Measurements from ENCODE around the gene TOP1. TPM values are rescaled to one million over a fixed set of nuclear protein-coding genes. Genes with fewer than 3 reads are reported as not detected.

The TOP1 gene
- total RNA-seq, 2 experiments from 2014 or later = 37.6 to 41.7 TPM

DNA sequence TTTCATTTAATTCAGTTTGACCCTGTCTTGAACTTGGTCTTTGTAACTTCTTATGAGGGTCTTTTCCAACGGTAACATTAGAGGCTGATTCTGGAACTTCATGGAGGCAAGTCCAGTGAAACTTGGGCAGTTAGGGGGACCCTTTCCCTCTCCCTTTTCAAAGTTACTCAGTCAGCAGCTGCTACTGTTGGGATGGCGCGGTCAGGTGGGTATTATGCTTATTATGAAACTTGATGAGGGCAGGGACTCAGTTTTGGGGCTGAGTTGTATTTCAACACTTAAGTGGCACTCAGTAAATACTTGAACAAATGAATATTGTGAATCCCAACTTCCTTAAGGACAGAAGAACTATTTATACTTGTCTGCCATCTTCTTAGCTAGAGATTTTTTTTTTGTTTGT is 20.8 kb downstream of the TOP1 start:
- ATAC-seq (ENCODE audit: poor library complexity) = no peak
- POLR2A ChIA-PET = interaction anchor here (1.0 to 2.3 kb wide), 4 partner anchors 11 to 108 kb away, joined by 3 to 5 read pairs (median 4); no protein-coding TSS in a partner anchor
- Mint-ChIP-seq H3K36me3 (ENCODE audit: low read depth) (peaks cover 5% of the 10 kb centered on the region), H3K9me3 (no peaks in the 10 kb centered on the region), H3K27me3 (no peaks in the 10 kb centered on the region), H3K4me3 (peak overlapping the region; percentile 80), H3K4me1 (ENCODE audit: low read depth) (peaks cover 98% of the 10 kb centered on the region), H3K27ac (no peak overlapping the region)
- H3K27me3 ChIP-seq (ENCODE audit: control insufficient read depth in 1 of 2, insufficient read depth in 2 of 2, low read length in 2 of 2) = no peaks in the 10 kb centered on the region
- TF ChIP-seq, protein P1, sequence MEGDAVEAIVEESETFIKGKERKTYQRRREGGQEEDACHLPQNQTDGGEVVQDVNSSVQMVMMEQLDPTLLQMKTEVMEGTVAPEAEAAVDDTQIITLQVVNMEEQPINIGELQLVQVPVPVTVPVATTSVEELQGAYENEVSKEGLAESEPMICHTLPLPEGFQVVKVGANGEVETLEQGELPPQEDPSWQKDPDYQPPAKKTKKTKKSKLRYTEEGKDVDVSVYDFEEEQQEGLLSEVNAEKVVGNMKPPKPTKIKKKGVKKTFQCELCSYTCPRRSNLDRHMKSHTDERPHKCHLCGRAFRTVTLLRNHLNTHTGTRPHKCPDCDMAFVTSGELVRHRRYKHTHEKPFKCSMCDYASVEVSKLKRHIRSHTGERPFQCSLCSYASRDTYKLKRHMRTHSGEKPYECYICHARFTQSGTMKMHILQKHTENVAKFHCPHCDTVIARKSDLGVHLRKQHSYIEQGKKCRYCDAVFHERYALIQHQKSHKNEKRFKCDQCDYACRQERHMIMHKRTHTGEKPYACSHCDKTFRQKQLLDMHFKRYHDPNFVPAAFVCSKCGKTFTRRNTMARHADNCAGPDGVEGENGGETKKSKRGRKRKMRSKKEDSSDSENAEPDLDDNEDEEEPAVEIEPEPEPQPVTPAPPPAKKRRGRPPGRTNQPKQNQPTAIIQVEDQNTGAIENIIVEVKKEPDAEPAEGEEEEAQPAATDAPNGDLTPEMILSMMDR (IDR thresholded peaks at IDR 0.05) = no peak
- intact Hi-C loops (cut with DNase I, micrococcal nuclease) = loop anchor here in 1 of 2 experiments (2.0 to 5.0 kb wide), 3 partner anchors 21 to 59 kb away; partner anchors contain the start of gene TOP1
- CTCF ChIA-PET = interaction anchor here (0.8 to 2.2 kb wide), 2 partner anchors 19 to 24 kb away, joined by 4 to 5 read pairs; no protein-coding TSS in a partner anchor
- H3K36me3 ChIP-seq (ENCODE audit: insufficient read depth, low read length) = no peaks in the 10 kb centered on the region
- DNase-seq = no peak
- peaks cover 56% of the 10 kb centered on the region for H3K4me1 ChIP-seq (ENCODE audit: insufficient read depth, low read length)
- H3K27ac ChIP-seq (ENCODE audit: low read depth in 1 of 2, low read length in 2 of 2) = peak overlapping the region in 1 of 2 donors; percentile 19
- no peak overlapping the region for H3K4me3 ChIP-seq (ENCODE audit: low read length)
- H3K9me3 ChIP-seq (ENCODE audit: control insufficient read depth in 1 of 2, insufficient read depth in 1 of 2, low read length in 2 of 2) = no peaks in the 10 kb centered on the region

DNA sequence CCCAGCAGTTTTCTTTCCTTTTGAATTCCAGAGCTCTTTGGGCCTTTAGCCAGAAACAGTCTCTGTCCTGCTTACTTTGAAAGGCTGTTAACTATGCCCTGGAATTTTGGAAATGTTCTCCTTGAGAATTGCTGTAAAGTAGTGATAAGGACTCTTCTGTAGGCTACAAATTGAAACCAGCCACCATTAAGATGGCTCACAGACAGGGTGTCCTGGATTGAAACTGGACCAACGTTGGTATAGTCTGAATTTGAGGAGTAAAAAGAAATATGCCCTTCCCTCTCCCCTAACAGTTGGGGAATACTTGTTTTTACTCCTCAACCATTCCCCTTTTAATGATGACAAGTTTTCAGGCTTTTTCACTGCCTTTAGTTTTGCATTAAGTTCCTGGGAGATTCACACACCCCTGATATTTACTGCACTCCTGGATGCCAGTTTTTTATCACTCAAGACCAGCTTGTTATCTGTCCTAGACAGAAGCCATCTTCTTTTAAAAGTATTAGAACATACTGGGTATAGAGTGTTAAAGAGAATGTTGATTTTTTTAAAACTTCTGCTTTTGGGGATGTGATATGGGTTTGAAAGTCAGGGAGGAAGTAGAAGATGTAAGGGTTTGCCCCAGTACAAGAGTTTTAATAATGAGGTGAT is 21.9 kb downstream of the TOP1 start:
- DNase-seq (no peak), ATAC-seq (ENCODE audit: poor library complexity) (no peak)
- peaks cover 52% of the 10 kb centered on the region for H3K4me1 ChIP-seq (ENCODE audit: insufficient read depth, low read length)
- Mint-ChIP-seq H3K36me3 (ENCODE audit: low read depth) (peaks cover 11% of the 10 kb centered on the region), H3K4me3 (peak overlapping the region; percentile 73), H3K9me3 (no peaks in the 10 kb centered on the region), H3K27me3 (no peaks in the 10 kb centered on the region), H3K27ac (peak overlapping the region; percentile 51), H3K4me1 (ENCODE audit: low read depth) (peaks cover 98% of the 10 kb centered on the region)
- H3K36me3 ChIP-seq (ENCODE audit: insufficient read depth, low read length) = no peaks in the 10 kb centered on the region
- CTCF ChIA-PET = interaction anchor here (1.2 kb wide), 1 partner anchor 11 kb away, joined by 4 read pairs; no protein-coding TSS in a partner anchor
- POLR2A ChIA-PET = interaction anchor here (1.3 to 1.5 kb wide), 2 partner anchors 12 to 19 kb away, joined by 3 to 4 read pairs; no protein-coding TSS in a partner anchor
- TF ChIP-seq, protein P1 (IDR thresholded peaks at IDR 0.05) = no peak
- no peak overlapping the region for H3K27ac ChIP-seq (ENCODE audit: low read depth in 1 of 2, low read length in 2 of 2)
- no peak overlapping the region for H3K4me3 ChIP-seq (ENCODE audit: low read length)
- no peaks in the 10 kb centered on the region for H3K27me3 ChIP-seq (ENCODE audit: control insufficient read depth in 1 of 2, insufficient read depth in 2 of 2, low read length in 2 of 2)
- no peaks in the 10 kb centered on the region for H3K9me3 ChIP-seq (ENCODE audit: control insufficient read depth in 1 of 2, insufficient read depth in 1 of 2, low read length in 2 of 2)
- intact Hi-C loops (cut with DNase I, micrococcal nuclease) = no loop called here

DNA sequence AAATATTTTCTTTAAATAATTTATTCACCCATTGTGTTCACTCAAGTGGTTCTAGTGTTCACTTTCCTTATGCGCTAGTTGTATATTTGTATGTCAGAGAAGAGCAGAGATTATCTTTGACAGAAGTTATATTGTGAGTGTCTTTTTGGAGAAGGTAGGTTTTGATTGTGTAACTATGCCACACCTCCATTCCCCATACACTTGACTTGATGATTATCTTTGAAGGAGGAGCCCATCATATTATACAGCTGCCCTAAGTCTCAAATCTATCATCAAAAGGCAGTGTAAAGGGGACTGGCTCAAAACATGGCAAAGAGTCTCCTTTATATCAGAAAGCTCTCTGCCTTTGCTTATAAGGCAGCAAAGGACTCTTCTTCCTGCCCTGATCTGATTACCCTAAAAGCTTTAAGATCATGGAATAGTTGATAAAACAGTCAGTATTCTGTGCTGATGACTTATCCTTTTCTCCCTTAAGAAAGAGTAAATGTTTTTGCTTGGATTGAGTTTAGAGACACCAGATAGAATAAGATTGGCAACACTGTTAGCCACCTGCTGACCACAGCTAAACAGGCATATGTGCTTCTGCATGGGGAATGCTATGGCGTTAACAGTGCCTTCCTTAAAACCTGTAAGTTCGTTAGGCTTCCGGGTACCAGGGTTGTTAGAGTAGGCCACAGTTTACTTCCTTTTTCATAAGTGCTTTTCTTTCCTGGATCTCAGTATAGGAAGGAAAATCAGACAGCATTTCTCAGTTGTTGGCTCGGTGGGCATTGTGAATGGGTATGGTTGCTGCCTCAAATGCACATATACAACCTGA is 22.6 kb downstream of the TOP1 start:
- Mint-ChIP-seq H3K9me3 (no peaks in the 10 kb centered on the region), H3K27me3 (no peaks in the 10 kb centered on the region), H3K4me1 (ENCODE audit: low read depth) (peaks cover 98% of the 10 kb centered on the region), H3K4me3 (peak overlapping the region; percentile 73), H3K36me3 (ENCODE audit: low read depth) (peaks cover 15% of the 10 kb centered on the region), H3K27ac (peak overlapping the region; percentile 28)
- intact Hi-C loops (cut with DNase I, micrococcal nuclease) = no loop called here
- Histone ChIP-seq H3K9me3 (ENCODE audit: control insufficient read depth in 1 of 2, insufficient read depth in 1 of 2, low read length in 2 of 2) (no peaks in the 10 kb centered on the region), H3K27ac (ENCODE audit: low read depth in 1 of 2, low read length in 2 of 2) (no peak overlapping the region), H3K4me1 (ENCODE audit: insufficient read depth, low read length) (peaks cover 51% of the 10 kb centered on the region), H3K4me3 (ENCODE audit: low read length) (no peak overlapping the region), H3K27me3 (ENCODE audit: control insufficient read depth in 1 of 2, insufficient read depth in 2 of 2, low read length in 2 of 2) (no peaks in the 10 kb centered on the region), H3K36me3 (ENCODE audit: insufficient read depth, low read length) (no peaks in the 10 kb centered on the region)
- CTCF ChIA-PET = interaction anchor here (1.2 to 1.5 kb wide), 2 partner anchors 11 to 88 kb away, joined by 4 to 6 read pairs; no protein-coding TSS in a partner anchor
- DNase-seq = no peak
- POLR2A ChIA-PET = interaction anchor here (0.9 to 1.0 kb wide), 2 partner anchors 11 to 39 kb away, joined by 4 to 6 read pairs; no protein-coding TSS in a partner anchor
- TF ChIP-seq, protein P1 (IDR thresholded peaks at IDR 0.05) = no peak
- ATAC-seq (ENCODE audit: poor library complexity) = no peak
